GM12874 (cell line): ENCODE measurements around the gene MRTFB.

Experiments used
- TF ChIP-seq, protein P1 (sequence below): IDR thresholded peaks from 2 replicates; pipeline ENCODE4 v1.5.1; 2011; ENCODE audit warnings: low read depth, mild to moderate bottlenecking, control low read depth, low read length, moderate library complexity; ENCODE audit not compliant: insufficient read depth

The MRTFB gene

GRCh38 chr16:14148016-14148415, 76.9 kb downstream of the MRTFB start:
- TF ChIP-seq, protein P1, sequence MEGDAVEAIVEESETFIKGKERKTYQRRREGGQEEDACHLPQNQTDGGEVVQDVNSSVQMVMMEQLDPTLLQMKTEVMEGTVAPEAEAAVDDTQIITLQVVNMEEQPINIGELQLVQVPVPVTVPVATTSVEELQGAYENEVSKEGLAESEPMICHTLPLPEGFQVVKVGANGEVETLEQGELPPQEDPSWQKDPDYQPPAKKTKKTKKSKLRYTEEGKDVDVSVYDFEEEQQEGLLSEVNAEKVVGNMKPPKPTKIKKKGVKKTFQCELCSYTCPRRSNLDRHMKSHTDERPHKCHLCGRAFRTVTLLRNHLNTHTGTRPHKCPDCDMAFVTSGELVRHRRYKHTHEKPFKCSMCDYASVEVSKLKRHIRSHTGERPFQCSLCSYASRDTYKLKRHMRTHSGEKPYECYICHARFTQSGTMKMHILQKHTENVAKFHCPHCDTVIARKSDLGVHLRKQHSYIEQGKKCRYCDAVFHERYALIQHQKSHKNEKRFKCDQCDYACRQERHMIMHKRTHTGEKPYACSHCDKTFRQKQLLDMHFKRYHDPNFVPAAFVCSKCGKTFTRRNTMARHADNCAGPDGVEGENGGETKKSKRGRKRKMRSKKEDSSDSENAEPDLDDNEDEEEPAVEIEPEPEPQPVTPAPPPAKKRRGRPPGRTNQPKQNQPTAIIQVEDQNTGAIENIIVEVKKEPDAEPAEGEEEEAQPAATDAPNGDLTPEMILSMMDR = no peak

DNA sequence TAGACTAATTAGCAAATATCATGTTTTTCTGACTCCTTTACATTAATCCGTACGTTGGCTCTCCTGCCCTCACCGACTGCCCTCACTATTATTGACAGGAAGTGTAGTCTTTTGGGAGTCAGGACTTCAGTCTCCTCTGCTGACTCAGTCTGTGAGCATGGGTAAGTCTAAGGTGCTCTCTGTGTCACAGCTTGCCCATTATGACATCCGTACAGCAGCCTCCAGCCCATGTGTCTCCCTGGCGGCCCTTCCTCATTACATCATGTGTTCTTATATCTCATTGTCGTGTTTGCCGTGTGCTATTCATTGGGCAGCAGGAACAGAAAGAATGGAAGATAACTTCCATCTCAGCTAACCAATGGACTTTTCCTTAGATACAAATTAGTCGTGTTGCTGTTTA, 77.5 kb downstream of the MRTFB start:
- TF ChIP-seq, protein P1 = no peak

GRCh38 chr16:14150796-14151195, 79.7 kb downstream of the MRTFB start:
- TF ChIP-seq, protein P1 = no peak

- TF ChIP-seq, protein P1 = no peak
Measured at GRCh38 chr16:14151256-14152030, 80.3 kb downstream of the MRTFB start.

- TF ChIP-seq, protein P1 = no peak
Measured at GRCh38 chr16:14155572-14156190, 84.6 kb downstream of the MRTFB start.

GRCh38 chr16:14164916-14165662, 94.0 kb downstream of the MRTFB start:
- TF ChIP-seq, protein P1 = no peak

- TF ChIP-seq, protein P1 = no peak
Measured at GRCh38 chr16:14168146-14168545, 97.0 kb downstream of the MRTFB start.
